ENCODE data around the gene RPS5.

DNA sequence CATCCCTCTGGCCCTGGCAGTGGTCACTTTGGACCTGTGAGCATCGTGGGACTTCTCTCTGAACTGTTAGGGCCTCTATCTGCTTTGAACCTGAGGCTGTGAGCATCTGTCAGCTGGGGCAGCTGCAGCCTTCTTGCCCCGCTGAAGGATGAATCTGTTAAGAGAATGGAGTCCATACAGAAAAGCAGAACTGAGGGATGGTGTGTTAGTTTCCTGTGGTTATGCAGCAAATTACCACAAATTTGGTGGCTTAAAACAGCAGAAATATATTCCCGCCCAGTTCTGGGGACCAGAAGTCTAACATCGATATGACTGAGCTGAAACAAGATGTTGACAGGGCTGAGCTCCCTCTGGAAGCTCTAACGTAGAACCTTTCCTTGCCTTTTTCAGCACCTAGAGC is 22.9 kb upstream of the RPS5 start:
- TF ChIP-seq, protein P1, sequence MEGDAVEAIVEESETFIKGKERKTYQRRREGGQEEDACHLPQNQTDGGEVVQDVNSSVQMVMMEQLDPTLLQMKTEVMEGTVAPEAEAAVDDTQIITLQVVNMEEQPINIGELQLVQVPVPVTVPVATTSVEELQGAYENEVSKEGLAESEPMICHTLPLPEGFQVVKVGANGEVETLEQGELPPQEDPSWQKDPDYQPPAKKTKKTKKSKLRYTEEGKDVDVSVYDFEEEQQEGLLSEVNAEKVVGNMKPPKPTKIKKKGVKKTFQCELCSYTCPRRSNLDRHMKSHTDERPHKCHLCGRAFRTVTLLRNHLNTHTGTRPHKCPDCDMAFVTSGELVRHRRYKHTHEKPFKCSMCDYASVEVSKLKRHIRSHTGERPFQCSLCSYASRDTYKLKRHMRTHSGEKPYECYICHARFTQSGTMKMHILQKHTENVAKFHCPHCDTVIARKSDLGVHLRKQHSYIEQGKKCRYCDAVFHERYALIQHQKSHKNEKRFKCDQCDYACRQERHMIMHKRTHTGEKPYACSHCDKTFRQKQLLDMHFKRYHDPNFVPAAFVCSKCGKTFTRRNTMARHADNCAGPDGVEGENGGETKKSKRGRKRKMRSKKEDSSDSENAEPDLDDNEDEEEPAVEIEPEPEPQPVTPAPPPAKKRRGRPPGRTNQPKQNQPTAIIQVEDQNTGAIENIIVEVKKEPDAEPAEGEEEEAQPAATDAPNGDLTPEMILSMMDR (IDR thresholded peaks at IDR 0.05), result no peak
- no peak for TF ChIP-seq POLR2A (IDR thresholded peaks at IDR 0.05)

Data from thyroid gland (tissue), 4 donors.